Muscle layer of duodenum (tissue), 2 donors: Measurements from ENCODE around the gene GSC2.

ENCODE experiments used
- H3K27ac ChIP-seq: one replicate; pipeline ENCODE4 v1.7.0; 2013; ENCODE audit warnings: mild to moderate bottlenecking, low read length
- H3K27me3 ChIP-seq: one replicate; pipeline ENCODE4 v1.7.0; 2013; ENCODE audit warnings: low read depth, mild to moderate bottlenecking, control low read depth, low read length
- H3K36me3 ChIP-seq, 2 donors: one replicate each; pipeline ENCODE4 v1.7.0; 2013; ENCODE audit warnings: low read length in 2 of 2, control low read depth in 1 of 2, mild to moderate bottlenecking in 1 of 2; ENCODE audit not compliant: insufficient read depth in 2 of 2, control insufficient read depth in 1 of 2
- H3K4me1 ChIP-seq, 2 donors: one replicate each; pipeline ENCODE4 v1.7.0; 2013; ENCODE audit warnings: low read length in 2 of 2, mild to moderate bottlenecking in 2 of 2, control low read depth in 1 of 2, moderate library complexity in 1 of 2; ENCODE audit not compliant: insufficient read depth in 2 of 2, control insufficient read depth in 1 of 2
- H3K4me3 ChIP-seq, 2 donors: one replicate each; pipeline ENCODE4 v1.7.0; 2013; ENCODE audit warnings: low read length in 2 of 2, low read depth in 1 of 2, mild to moderate bottlenecking in 1 of 2
- H3K9me3 ChIP-seq, 2 donors: one replicate each; pipeline ENCODE4 v1.7.0; 2013; ENCODE audit warnings: low read length in 2 of 2, control low read depth in 1 of 2, mild to moderate bottlenecking in 1 of 2; ENCODE audit not compliant: control insufficient read depth in 1 of 2
- donor health status: healthy.

Gene GSC2

GRCh38 chr22:19137384-19138216, 12.5 kb downstream of the GSC2 start:
- no peaks in the 10 kb centered on the region for H3K27me3 ChIP-seq
- H3K4me1 ChIP-seq, result no peaks in the 10 kb centered on the region
- peaks cover 53 to 93% of the 10 kb centered on the region in 2 donors for H3K36me3 ChIP-seq
- no peak overlapping the region for H3K27ac ChIP-seq
- no peaks in the 10 kb centered on the region for H3K9me3 ChIP-seq
- no peak overlapping the region for H3K4me3 ChIP-seq

DNA sequence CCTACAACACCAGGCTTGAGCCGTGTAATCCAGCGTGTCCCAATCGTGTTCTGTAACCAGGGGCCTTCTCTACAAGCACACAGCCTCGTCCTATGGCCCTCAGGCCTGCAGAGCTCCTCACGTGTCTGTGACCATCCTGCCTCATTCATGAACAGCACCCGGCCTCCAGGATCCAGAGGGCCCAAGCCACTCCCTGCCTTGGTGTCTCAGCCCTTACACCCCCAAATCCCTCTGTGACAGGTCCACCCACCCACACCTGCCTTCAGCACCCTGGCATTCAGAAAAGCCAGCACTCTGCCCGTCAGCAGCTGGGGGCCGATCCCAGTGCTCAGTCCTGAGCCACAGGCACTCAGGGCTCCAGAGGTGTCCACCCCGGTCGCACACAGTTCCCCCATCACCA, 13.2 kb downstream of the GSC2 start:
- Histone ChIP-seq H3K27me3 (no peaks in the 10 kb centered on the region), H3K9me3 (no peaks in the 10 kb centered on the region), H3K27ac (no peak overlapping the region), H3K4me1 (no peaks in the 10 kb centered on the region), H3K36me3 (peaks cover 47 to 95% of the 10 kb centered on the region in 2 donors), H3K4me3 (no peak overlapping the region)

- Histone ChIP-seq H3K4me1 (no peaks in the 10 kb centered on the region), H3K27me3 (no peaks in the 10 kb centered on the region), H3K4me3 (no peak overlapping the region), H3K36me3 (peaks cover 30 to 87% of the 10 kb centered on the region in 2 donors), H3K9me3 (no peaks in the 10 kb centered on the region), H3K27ac (no peak overlapping the region)
Measured at GRCh38 chr22:19134874-19135273, 15.2 kb downstream of the GSC2 start.

GRCh38 chr22:19134176-19134831, 15.8 kb downstream of the GSC2 start:
- Histone ChIP-seq H3K36me3 (peaks cover 24 to 82% of the 10 kb centered on the region in 2 donors), H3K4me1 (no peaks in the 10 kb centered on the region), H3K4me3 (no peak overlapping the region), H3K27me3 (no peaks in the 10 kb centered on the region), H3K9me3 (no peaks in the 10 kb centered on the region), H3K27ac (no peak overlapping the region)

DNA sequence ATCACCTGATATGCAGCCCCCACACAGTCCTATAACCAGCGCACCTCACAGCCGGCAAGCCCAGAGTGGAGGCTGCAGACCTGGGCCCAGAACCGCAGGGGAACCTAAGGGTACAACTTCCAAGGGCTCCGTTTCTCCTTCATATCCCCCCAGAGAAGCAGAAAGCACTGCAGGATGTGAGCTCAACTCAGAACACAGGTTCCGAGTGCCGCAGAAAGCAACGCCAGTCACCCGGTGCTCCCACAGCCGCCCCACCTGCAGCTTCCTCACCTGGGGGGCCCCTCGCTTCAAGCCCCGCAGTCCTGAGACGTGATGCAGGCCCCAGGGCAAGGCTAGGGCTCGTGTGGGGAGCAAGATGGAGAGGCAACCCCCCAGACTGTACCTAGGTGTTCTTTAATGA, 16.5 kb downstream of the GSC2 start:
- H3K27ac ChIP-seq, result no peak overlapping the region
- H3K9me3 ChIP-seq, result no peaks in the 10 kb centered on the region
- no peak overlapping the region for H3K4me3 ChIP-seq
- H3K36me3 ChIP-seq, result peaks cover 18 to 74% of the 10 kb centered on the region in 2 donors
- H3K27me3 ChIP-seq, result no peaks in the 10 kb centered on the region
- no peaks in the 10 kb centered on the region for H3K4me1 ChIP-seq

DNA sequence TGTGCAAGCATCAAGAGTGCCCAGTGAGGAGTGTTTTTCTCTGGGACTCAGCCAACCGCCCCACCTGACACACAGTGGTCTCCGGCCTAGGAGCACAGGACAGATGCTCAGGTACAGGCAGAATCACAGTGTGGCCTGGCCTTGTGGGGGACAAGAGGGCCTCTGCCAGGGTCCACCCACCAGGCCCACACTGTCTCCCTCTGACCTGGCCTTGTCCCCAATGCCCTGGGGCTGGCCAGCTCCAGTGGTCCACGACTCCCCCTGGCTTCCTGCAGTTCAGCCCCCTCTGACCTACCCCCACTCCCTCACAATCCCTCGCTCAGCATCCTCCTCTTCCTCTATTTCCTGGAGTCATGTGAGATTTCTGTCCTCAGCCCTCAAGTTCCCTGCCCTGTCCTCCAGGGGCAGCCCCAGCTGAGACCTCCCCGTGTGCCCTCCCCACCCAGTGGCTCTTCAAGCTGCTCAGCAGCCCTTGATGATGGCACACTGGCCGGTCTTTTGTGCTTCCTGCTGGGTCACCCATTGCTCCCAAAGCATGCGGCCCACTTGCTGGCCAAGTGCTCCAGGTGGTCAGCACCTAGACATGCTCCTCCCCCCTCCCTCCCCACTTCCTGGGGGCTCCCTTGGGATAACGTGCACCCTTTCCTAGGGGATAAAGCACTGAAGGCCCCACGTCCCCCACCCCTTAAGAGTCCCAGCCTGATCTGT, 17.2 kb downstream of the GSC2 start:
- H3K27ac ChIP-seq, result no peak overlapping the region
- H3K4me3 ChIP-seq, result no peak overlapping the region
- H3K4me1 ChIP-seq, result no peaks in the 10 kb centered on the region
- no peaks in the 10 kb centered on the region for H3K9me3 ChIP-seq
- no peaks in the 10 kb centered on the region for H3K27me3 ChIP-seq
- H3K36me3 ChIP-seq, result peaks cover 11 to 67% of the 10 kb centered on the region in 2 donors

GRCh38 chr22:19132153-19132552, 17.9 kb downstream of the GSC2 start:
- no peaks in the 10 kb centered on the region for H3K27me3 ChIP-seq
- no peak overlapping the region for H3K27ac ChIP-seq
- no peaks in the 10 kb centered on the region for H3K9me3 ChIP-seq
- H3K36me3 ChIP-seq, result peaks cover 4 to 60% of the 10 kb centered on the region in 2 donors
- no peak overlapping the region for H3K4me3 ChIP-seq
- H3K4me1 ChIP-seq, result no peaks in the 10 kb centered on the region

DNA sequence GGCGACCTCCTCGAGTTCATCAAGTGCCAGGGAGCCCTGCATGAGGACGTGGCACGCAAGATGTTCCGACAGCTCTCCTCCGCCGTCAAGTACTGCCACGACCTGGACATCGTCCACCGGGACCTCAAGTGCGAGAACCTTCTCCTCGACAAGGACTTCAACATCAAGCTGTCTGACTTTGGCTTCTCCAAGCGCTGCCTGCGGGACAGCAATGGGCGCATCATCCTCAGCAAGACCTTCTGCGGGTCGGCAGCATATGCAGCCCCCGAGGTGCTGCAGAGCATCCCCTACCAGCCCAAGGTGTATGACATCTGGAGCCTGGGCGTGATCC, 18.4 kb downstream of the GSC2 start:
- Histone ChIP-seq H3K4me1 (no peaks in the 10 kb centered on the region), H3K9me3 (no peaks in the 10 kb centered on the region), H3K36me3 (peaks cover 4 to 55% of the 10 kb centered on the region in 2 donors), H3K27me3 (no peaks in the 10 kb centered on the region), H3K4me3 (no peak overlapping the region), H3K27ac (no peak overlapping the region)

DNA sequence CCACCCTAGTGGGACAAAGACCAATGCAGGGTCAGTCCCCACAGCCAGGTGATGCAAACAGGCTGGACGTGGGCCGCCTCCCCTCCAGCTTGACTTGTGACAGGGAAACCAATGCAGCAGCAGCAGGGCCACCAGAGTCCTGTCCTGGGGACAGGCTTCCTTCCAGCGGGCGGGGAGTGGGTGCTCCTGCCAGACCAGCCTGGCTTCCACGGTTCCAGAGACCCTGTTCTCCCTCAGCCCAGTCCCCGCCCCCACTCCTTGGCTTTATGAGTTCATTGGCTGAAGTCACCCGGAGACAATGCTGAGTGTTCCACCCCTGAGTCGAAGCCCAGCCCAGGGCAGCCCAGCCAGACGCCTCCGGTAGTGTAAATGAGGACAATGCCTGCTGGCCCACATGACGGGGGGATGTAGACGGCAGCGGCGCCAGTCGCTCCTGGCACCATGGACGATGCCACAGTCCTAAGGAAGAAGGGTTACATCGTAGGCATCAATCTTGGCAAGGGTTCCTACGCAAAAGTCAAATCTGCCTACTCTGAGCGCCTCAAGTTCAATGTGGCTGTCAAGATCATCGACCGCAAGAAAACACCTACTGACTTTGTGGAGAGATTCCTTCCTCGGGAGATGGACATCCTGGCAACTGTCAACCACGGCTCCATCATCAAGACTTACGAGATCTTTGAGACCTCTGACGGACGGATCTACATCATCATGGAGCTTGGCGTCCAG, 19.0 kb downstream of the GSC2 start, which contains the start of gene TSSK2:
TSS of gene TSSK2 (plus strand) at position 350 of the 726 bp plus-strand sequence. CDS start at position 442, 92 bp downstream.
- no peak within 1 kb of the TSS for H3K4me3 ChIP-seq
- H3K4me1 ChIP-seq, result no peaks in the 10 kb centered on the region
- no peak within 1 kb of the TSS for H3K27ac ChIP-seq
- H3K9me3 ChIP-seq, result no peaks in the 10 kb centered on the region
- peaks cover 4 to 50% of the 10 kb centered on the region in 2 donors for H3K36me3 ChIP-seq
- no peaks in the 10 kb centered on the region for H3K27me3 ChIP-seq

DNA sequence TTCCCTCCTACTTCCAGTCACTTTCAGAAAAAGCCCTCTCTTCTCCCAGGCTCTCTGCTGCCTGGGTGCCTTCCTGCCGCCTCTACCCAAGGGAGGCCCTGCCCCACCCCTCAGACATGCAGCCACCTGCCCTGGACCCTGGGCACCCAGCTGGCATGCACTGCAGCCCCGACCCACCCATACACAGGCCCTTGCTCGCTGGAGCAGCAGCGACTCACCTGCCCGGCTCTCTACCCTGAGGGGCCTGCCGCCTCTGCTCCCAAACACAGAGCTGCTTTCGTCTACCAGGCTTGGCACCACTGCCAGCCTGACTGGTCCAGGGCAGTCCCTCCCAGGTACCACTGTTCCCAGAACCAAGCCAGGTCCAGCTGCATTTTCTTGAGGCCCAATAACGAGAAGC, 20.2 kb downstream of the GSC2 start:
- no peaks in the 10 kb centered on the region for H3K9me3 ChIP-seq
- no peak overlapping the region for H3K27ac ChIP-seq

More for the DNA sequence above, 20.2 kb downstream of the GSC2 start:
- H3K27me3 ChIP-seq, result no peaks in the 10 kb centered on the region
- H3K4me3 ChIP-seq, result no peak overlapping the region
- peaks cover 0 to 39% of the 10 kb centered on the region in 2 donors for H3K36me3 ChIP-seq
- H3K4me1 ChIP-seq, result no peaks in the 10 kb centered on the region
